Measurements from ENCODE around the gene CALHM2. TPM values are rescaled to one million over a fixed set of nuclear protein-coding genes. Genes with fewer than 3 reads are reported as not detected.

The CALHM2 gene
- total and polyA plus RNA-seq, 4 donors = 1.6 to 5.0 (median 3.2) TPM

DNA sequence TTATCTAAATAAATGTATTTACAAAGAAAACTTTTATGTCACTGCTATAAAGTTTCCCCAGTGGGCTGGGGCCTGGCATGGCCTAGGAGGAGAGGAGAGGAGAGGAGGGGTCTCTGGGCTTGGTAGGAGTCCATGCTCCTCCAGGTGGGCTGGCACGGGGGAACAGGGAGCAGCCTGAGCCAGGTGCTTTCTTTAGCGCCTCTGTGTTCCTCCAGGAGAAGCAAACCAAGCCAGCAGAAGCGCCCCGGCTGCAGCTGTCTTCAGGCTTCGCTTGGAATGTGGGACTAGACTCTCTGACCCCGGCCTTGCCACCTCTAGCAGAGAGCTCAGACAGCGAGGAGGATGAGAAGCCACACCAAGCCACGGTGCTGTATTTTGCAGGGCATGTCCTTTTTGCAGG is 10.6 kb downstream of the CALHM2 start:
- 85% methylated on average over 8 of the region's 8 CpGs for WGBS
- Histone ChIP-seq H3K9me3 (ENCODE audit: control insufficient read depth in 4 of 4, low read length in 3 of 4) (no peaks in the 10 kb centered on the region), H3K4me3 (ENCODE audit: low read depth in 1 of 3, low read length in 3 of 3) (no peak overlapping the region), H3K4me1 (ENCODE audit: control insufficient read depth in 4 of 4, insufficient read depth in 4 of 4, low read length in 3 of 4) (no peaks in the 10 kb centered on the region), H3K27ac (ENCODE audit: low read depth in 1 of 2, low read length in 2 of 2) (no peak overlapping the region), H3K9ac (ENCODE audit: low read depth in 1 of 2, low read length in 2 of 2) (no peak overlapping the region), H3K36me3 (ENCODE audit: control insufficient read depth in 4 of 4, insufficient read depth in 3 of 4, low read depth in 1 of 4, low read length in 3 of 4) (peaks cover 9 to 92% (median 58%) of the 10 kb centered on the region in 4 donors), H3K27me3 (ENCODE audit: control insufficient read depth in 4 of 4, insufficient read depth in 4 of 4, low read length in 3 of 4) (no peaks in the 10 kb centered on the region)
- TF ChIP-seq SP1 (IDR thresholded peaks at IDR 0.05) (no peak), RXRA (IDR thresholded peaks at IDR 0.05) (no peak), EGR1 (IDR thresholded peaks at IDR 0.05; ENCODE audit: low read depth in 2 of 2) (no peak), FOXA1 (IDR thresholded peaks at IDR 0.05) (no peak), JUND (IDR thresholded peaks at IDR 0.05) (no peak), FOXA2 (IDR thresholded peaks at IDR 0.05) (no peak), YY1 (IDR thresholded peaks at IDR 0.05) (no peak), HNF4A (conservative IDR thresholded peaks at IDR 0.05) (no peak), RAD21 (IDR thresholded peaks at IDR 0.05) (no peak), NR2F2 (IDR thresholded peaks at IDR 0.05) (no peak), TAF1 (conservative IDR thresholded peaks at IDR 0.05) (no peak), HNF4G (IDR thresholded peaks at IDR 0.05) (no peak), GABPA (IDR thresholded peaks at IDR 0.05 in 1 of 2, conservative IDR thresholded peaks at IDR 0.05 in 1 of 2) (no peak)
- TF ChIP-seq, protein P1, sequence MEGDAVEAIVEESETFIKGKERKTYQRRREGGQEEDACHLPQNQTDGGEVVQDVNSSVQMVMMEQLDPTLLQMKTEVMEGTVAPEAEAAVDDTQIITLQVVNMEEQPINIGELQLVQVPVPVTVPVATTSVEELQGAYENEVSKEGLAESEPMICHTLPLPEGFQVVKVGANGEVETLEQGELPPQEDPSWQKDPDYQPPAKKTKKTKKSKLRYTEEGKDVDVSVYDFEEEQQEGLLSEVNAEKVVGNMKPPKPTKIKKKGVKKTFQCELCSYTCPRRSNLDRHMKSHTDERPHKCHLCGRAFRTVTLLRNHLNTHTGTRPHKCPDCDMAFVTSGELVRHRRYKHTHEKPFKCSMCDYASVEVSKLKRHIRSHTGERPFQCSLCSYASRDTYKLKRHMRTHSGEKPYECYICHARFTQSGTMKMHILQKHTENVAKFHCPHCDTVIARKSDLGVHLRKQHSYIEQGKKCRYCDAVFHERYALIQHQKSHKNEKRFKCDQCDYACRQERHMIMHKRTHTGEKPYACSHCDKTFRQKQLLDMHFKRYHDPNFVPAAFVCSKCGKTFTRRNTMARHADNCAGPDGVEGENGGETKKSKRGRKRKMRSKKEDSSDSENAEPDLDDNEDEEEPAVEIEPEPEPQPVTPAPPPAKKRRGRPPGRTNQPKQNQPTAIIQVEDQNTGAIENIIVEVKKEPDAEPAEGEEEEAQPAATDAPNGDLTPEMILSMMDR (IDR thresholded peaks at IDR 0.05; ENCODE audit: low read depth, low read length, missing input control) = no peak
- TF ChIP-seq, protein P2, sequence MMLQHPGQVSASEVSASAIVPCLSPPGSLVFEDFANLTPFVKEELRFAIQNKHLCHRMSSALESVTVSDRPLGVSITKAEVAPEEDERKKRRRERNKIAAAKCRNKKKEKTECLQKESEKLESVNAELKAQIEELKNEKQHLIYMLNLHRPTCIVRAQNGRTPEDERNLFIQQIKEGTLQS (IDR thresholded peaks at IDR 0.05) = no peak
- TF ChIP-seq, protein P3, sequence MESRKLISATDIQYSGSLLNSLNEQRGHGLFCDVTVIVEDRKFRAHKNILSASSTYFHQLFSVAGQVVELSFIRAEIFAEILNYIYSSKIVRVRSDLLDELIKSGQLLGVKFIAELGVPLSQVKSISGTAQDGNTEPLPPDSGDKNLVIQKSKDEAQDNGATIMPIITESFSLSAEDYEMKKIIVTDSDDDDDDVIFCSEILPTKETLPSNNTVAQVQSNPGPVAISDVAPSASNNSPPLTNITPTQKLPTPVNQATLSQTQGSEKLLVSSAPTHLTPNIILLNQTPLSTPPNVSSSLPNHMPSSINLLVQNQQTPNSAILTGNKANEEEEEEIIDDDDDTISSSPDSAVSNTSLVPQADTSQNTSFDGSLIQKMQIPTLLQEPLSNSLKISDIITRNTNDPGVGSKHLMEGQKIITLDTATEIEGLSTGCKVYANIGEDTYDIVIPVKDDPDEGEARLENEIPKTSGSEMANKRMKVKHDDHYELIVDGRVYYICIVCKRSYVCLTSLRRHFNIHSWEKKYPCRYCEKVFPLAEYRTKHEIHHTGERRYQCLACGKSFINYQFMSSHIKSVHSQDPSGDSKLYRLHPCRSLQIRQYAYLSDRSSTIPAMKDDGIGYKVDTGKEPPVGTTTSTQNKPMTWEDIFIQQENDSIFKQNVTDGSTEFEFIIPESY (IDR thresholded peaks at IDR 0.05) = no peak
- TF ChIP-seq, protein P4, sequence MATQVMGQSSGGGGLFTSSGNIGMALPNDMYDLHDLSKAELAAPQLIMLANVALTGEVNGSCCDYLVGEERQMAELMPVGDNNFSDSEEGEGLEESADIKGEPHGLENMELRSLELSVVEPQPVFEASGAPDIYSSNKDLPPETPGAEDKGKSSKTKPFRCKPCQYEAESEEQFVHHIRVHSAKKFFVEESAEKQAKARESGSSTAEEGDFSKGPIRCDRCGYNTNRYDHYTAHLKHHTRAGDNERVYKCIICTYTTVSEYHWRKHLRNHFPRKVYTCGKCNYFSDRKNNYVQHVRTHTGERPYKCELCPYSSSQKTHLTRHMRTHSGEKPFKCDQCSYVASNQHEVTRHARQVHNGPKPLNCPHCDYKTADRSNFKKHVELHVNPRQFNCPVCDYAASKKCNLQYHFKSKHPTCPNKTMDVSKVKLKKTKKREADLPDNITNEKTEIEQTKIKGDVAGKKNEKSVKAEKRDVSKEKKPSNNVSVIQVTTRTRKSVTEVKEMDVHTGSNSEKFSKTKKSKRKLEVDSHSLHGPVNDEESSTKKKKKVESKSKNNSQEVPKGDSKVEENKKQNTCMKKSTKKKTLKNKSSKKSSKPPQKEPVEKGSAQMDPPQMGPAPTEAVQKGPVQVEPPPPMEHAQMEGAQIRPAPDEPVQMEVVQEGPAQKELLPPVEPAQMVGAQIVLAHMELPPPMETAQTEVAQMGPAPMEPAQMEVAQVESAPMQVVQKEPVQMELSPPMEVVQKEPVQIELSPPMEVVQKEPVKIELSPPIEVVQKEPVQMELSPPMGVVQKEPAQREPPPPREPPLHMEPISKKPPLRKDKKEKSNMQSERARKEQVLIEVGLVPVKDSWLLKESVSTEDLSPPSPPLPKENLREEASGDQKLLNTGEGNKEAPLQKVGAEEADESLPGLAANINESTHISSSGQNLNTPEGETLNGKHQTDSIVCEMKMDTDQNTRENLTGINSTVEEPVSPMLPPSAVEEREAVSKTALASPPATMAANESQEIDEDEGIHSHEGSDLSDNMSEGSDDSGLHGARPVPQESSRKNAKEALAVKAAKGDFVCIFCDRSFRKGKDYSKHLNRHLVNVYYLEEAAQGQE (IDR thresholded peaks at IDR 0.05) = no peak
- TF ChIP-seq, protein P5, sequence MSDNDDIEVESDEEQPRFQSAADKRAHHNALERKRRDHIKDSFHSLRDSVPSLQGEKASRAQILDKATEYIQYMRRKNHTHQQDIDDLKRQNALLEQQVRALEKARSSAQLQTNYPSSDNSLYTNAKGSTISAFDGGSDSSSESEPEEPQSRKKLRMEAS (IDR thresholded peaks at IDR 0.05) = no peak
- DNase-seq (ENCODE audit: low spot score) = no peak
